IMR-90 (cell line): ENCODE measurements around the gene CRACR2B. TPM values are rescaled to one million over a fixed set of nuclear protein-coding genes. Genes with fewer than 3 reads are reported as not detected.

Experiments used
- ATAC-seq: fragments of 200-7000 bp; cut with Tn5 transposase; 2 replicates; pipeline ENCODE4 v1.9.1; 2020; ENCODE audit warnings: low read depth, mild to moderate bottlenecking, moderate library complexity
- BruUV-seq: library from RNA; stranded (reverse); fragments of 400-500 nt; replicated peaks from 2 replicates; lab custom pipeline; 2021; lab: Mats Ljungman, UMichigan
- CTCF ChIA-PET: fragments of 300-600 bp; formaldehyde crosslinking; extraction: SDS; loops from one replicate; lab custom pipeline; 2021; ENCODE audit warnings: antibody characterized with exemption; lab: Yijun Ruan, JAX
- POLR2A ChIA-PET: fragments of 300-600 bp; sonication (Branson Sonifier 250); formaldehyde crosslinking; loops from one replicate; lab custom pipeline; 2022; ENCODE audit warnings: antibody characterized with exemption; ENCODE audit not compliant: unreplicated experiment; lab: Charles Lee
- DNase-seq: peaks from one replicate; pipeline ENCODE4 v3.0.0; 2013
- H2AFZ ChIP-seq: replicated peaks from 2 replicates; pipeline ENCODE3; 2013; ENCODE audit warnings: low read length, mild to moderate bottlenecking; ENCODE audit not compliant: poor library complexity
- H2AK5ac ChIP-seq: 2 replicates; pipeline ENCODE4 v1.6.1; 2013; ENCODE audit warnings: low read depth, low read length, inconsistent platforms
- H2AK9ac ChIP-seq: replicated peaks from 2 replicates; pipeline ENCODE3; 2013; ENCODE audit warnings: mild to moderate bottlenecking, low read depth, low read length, moderate library complexity; ENCODE audit not compliant: poor library complexity
- H2BK120ac ChIP-seq: 2 replicates; pipeline ENCODE4 v1.6.1; 2013; ENCODE audit warnings: low read depth, low read length, inconsistent platforms
- H2BK15ac ChIP-seq: 3 replicates; pipeline ENCODE4 v1.6.1; 2013; ENCODE audit warnings: low read depth, low read length, inconsistent platforms
- H2BK20ac ChIP-seq: 2 replicates; pipeline ENCODE4 v1.6.1; 2013; ENCODE audit warnings: low read depth, mild to moderate bottlenecking, inconsistent platforms, low read length, moderate library complexity
- H2BK5ac ChIP-seq: 2 replicates; pipeline ENCODE4 v1.6.1; 2013; ENCODE audit warnings: mild to moderate bottlenecking, low read depth, low read length, inconsistent platforms; ENCODE audit not compliant: poor library complexity, severe bottlenecking
- H3K14ac ChIP-seq: replicated peaks from 2 replicates; pipeline ENCODE4 v1.6.1; 2013; ENCODE audit warnings: low read depth, low read length, inconsistent platforms
- H3K18ac ChIP-seq: 2 replicates; pipeline ENCODE4 v1.6.1; 2013; ENCODE audit warnings: low read depth, low read length, control low read depth
- H3K23ac ChIP-seq: 2 replicates; pipeline ENCODE4 v1.6.1; 2013; ENCODE audit warnings: low read depth, low read length, inconsistent platforms
- H3K27ac ChIP-seq: 2 replicates; pipeline ENCODE4 v1.5.1; 2013; ENCODE audit warnings: mild to moderate bottlenecking, control low read depth, low read length; ENCODE audit not compliant: insufficient read depth
- H3K27me3 ChIP-seq: 2 replicates; pipeline ENCODE4 v1.6.1; 2013; ENCODE audit warnings: low read length; ENCODE audit not compliant: control insufficient read depth, insufficient read depth
- H3K36me3 ChIP-seq: 2 replicates; pipeline ENCODE4 v1.6.1; 2013; ENCODE audit warnings: low read length, mixed read lengths; ENCODE audit not compliant: control insufficient read depth, insufficient read depth
- H3K4ac ChIP-seq: 2 replicates; pipeline ENCODE4 v1.6.1; 2013; ENCODE audit warnings: low read depth, low read length, inconsistent platforms
- H3K4me1 ChIP-seq: 2 replicates; pipeline ENCODE4 v1.6.1; 2013; ENCODE audit warnings: low read length, mixed read lengths; ENCODE audit not compliant: control insufficient read depth, insufficient read depth
- H3K4me2 ChIP-seq: 2 replicates; pipeline ENCODE4 v1.6.1; 2013; ENCODE audit warnings: low read depth, mild to moderate bottlenecking, control low read depth, low read length, moderate library complexity
- H3K4me3 ChIP-seq: 2 replicates; pipeline ENCODE4 v1.5.1; 2013; ENCODE audit warnings: low read depth, mild to moderate bottlenecking, control low read depth, low read length, moderate library complexity; ENCODE audit not compliant: insufficient read depth
- H3K56ac ChIP-seq: 2 replicates; pipeline ENCODE4 v1.6.1; 2013; ENCODE audit warnings: low read length, inconsistent platforms; ENCODE audit not compliant: insufficient read depth; ENCODE audit errors: extremely low read depth
- H3K79me1 ChIP-seq, 2 experiments: 2 replicates each; pipeline ENCODE4 v1.6.1; 2013; ENCODE audit warnings: low read length in 2 of 2, inconsistent platforms in 1 of 2, low read depth in 1 of 2
- H3K9ac ChIP-seq: 2 replicates; pipeline ENCODE4 v1.6.1; 2013; ENCODE audit warnings: low read depth, low read length, control low read depth
- H3K9me1 ChIP-seq: 2 replicates; pipeline ENCODE4 v1.6.1; 2013; ENCODE audit warnings: low read length, inconsistent platforms; ENCODE audit not compliant: insufficient read depth
- H3K9me3 ChIP-seq: 2 replicates; pipeline ENCODE4 v1.6.1; 2013; ENCODE audit warnings: low read length; ENCODE audit not compliant: control insufficient read depth, insufficient read depth
- H4K20me1 ChIP-seq: 2 replicates; pipeline ENCODE4 v1.6.1; 2013; ENCODE audit warnings: low read length, inconsistent platforms; ENCODE audit not compliant: insufficient read depth
- H4K5ac ChIP-seq: 2 replicates; pipeline ENCODE4 v1.6.1; 2013; ENCODE audit warnings: mild to moderate bottlenecking, low read depth, low read length, control low read depth
- H4K8ac ChIP-seq, 2 experiments: 2 replicates each; pipeline ENCODE4 v1.6.1; 2013; ENCODE audit warnings: low read depth in 2 of 2, low read length in 2 of 2, control low read depth in 1 of 2, inconsistent platforms in 1 of 2
- H4K91ac ChIP-seq: 2 replicates; pipeline ENCODE4 v1.6.1; 2013; ENCODE audit warnings: low read depth, low read length, inconsistent platforms; ENCODE audit not compliant: insufficient read depth
- CEBPB ChIP-seq: IDR thresholded peaks from 2 replicates; pipeline ENCODE4 v1.6.1; 2012; ENCODE audit warnings: low read depth, low read length, improper control_type of control experiment
- NFE2L2 ChIP-seq: fragments of 150-350 bp; IDR thresholded peaks from 2 replicates; pipeline ENCODE4 v1.6.1; 2016; ENCODE audit warnings: low read depth, mild to moderate bottlenecking, low read length
- RAD21 ChIP-seq: IDR thresholded peaks from 2 replicates; pipeline ENCODE4 v1.6.1; 2012; ENCODE audit warnings: low read length, improper control_type of control experiment
- WGBS, 2 experiments: methylation state at CpG; one replicate each; pipeline versions ENCODE4 v1.1.5 to v1.1.7; 2013; ENCODE audit warnings: missing lambda C conversion rate in 2 of 2; ENCODE audit not compliant: insufficient read length in 1 of 2; ENCODE audit errors: extremely low coverage in 2 of 2; 5-methylcytosine and 5-hydroxymethylcytosine counted together
- dilution Hi-C: fragments of 300-500 bp; cut with HindIII; formaldehyde crosslinking; loops from one replicate; pipeline ENCODE4 v1.14.3; 2018; ENCODE audit warnings: low sequenced_read_pairs; ENCODE audit not compliant: unreplicated experiment
- in situ Hi-C: fragments of 300-500 bp; cut with MboI; formaldehyde crosslinking; loops from 3 replicates; pipeline ENCODE4 v1.14.3; 2019; ENCODE audit warnings: low sequenced_read_pairs, inconsistent platforms, mixed read lengths
- intact Hi-C: fragments of 100-400 bp; cut with micrococcal nuclease; formaldehyde crosslinking; loops from 2 replicates; pipeline ENCODE4 v1.10.0; 2022
- polyA plus RNA-seq, 3 experiments: library from polyadenylated mRNA; depleted of rRNA; stranded (reverse); fragments of >200 nt; gene quantifications; 2 replicates each; pipeline ENCODE4 v1.2.3, GENCODE V29; 2012; ENCODE audit warnings: low replicate concordance in 1 of 3
- total RNA-seq: library from RNA; depleted of rRNA; stranded (reverse); fragments of >200 nt; gene quantifications from 2 replicates; pipeline ENCODE4 v1.2.3, GENCODE V29; 2012
- TF ChIP-seq, protein P1 (sequence below): conservative IDR thresholded peaks from 2 replicates; pipeline ENCODE4 v1.5.1; 2012; ENCODE audit warnings: mild to moderate bottlenecking, low read depth, low read length, improper control_type of control experiment

Gene CRACR2B
- total and polyA plus RNA-seq, 2 of the 4 experiments (the other 2 are of a cell fraction), result 0.54 to 2.5 TPM

DNA sequence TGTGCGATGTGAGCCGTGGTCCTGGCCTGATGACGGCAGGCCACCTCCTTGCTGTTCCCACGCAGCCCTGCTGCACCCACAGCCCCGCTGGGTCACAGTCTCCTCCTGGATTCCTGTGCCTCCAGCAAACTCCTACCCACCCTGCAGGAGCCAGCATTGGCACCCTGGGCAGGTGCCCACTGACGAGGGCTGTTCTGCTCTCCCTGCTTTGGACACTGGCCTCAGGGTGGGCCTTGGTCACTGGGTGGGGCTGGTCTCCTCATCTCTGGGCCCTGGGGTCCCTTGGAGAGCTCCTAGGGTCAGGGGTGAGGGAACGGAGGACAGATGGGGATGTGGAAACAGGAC lies 27.6 kb downstream of the CRACR2B start:
- Histone ChIP-seq H3K9me3 (no peaks in the 10 kb centered on the region), H3K4me1 (peaks cover 20% of the 10 kb centered on the region), H2BK120ac (no peak overlapping the region), H3K4me3 (no peak overlapping the region), H2BK20ac (no peak overlapping the region), H4K8ac (no peak overlapping the region), H3K4ac (no peak overlapping the region), H4K5ac (no peak overlapping the region), H2BK5ac (no peak overlapping the region), H3K9me1 (no peaks in the 10 kb centered on the region), H3K27me3 (no peaks in the 10 kb centered on the region), H3K79me1 (peaks cover 18 to 87% of the 10 kb centered on the region in 2 experiments), H4K20me1 (peaks cover 80% of the 10 kb centered on the region), H3K14ac (no peak overlapping the region), H3K23ac (no peak overlapping the region), H3K27ac (no peak overlapping the region), H2AK5ac (no peak overlapping the region), H3K18ac (no peak overlapping the region), H3K56ac (no peak overlapping the region), H3K4me2 (no peak overlapping the region), H2AFZ (no peak overlapping the region), H4K91ac (no peak overlapping the region), H3K9ac (no peak overlapping the region), H3K36me3 (peaks cover 20% of the 10 kb centered on the region), H2BK15ac (no peak overlapping the region), H2AK9ac (no peak overlapping the region)
- ATAC-seq (no peak), DNase-seq (no peak)
- in situ Hi-C loops, result no loop called here
- WGBS, 2 experiments, result 89% methylated on average over 5 of the region's 7 CpGs; no CpG with 5 or more reads in 1 of the 2 experiments
- TF ChIP-seq, protein P1, sequence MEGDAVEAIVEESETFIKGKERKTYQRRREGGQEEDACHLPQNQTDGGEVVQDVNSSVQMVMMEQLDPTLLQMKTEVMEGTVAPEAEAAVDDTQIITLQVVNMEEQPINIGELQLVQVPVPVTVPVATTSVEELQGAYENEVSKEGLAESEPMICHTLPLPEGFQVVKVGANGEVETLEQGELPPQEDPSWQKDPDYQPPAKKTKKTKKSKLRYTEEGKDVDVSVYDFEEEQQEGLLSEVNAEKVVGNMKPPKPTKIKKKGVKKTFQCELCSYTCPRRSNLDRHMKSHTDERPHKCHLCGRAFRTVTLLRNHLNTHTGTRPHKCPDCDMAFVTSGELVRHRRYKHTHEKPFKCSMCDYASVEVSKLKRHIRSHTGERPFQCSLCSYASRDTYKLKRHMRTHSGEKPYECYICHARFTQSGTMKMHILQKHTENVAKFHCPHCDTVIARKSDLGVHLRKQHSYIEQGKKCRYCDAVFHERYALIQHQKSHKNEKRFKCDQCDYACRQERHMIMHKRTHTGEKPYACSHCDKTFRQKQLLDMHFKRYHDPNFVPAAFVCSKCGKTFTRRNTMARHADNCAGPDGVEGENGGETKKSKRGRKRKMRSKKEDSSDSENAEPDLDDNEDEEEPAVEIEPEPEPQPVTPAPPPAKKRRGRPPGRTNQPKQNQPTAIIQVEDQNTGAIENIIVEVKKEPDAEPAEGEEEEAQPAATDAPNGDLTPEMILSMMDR, result no peak
- TF ChIP-seq RAD21 (no peak), NFE2L2 (no peak), CEBPB (no peak)
- ChIA-PET POLR2A (no interaction called here), CTCF (no interaction called here)
- intact Hi-C loops, result no loop called here
- BruUV-seq, result no TSS peak
- dilution Hi-C loops, result no loop called here
